Activated T-helper 1 cell treated with anti-CD3 and anti-CD28 coated beads, Interleukin-2, amount 50 U/mL, for 16 hours (primary cell): ENCODE measurements around the gene KRT6B.
"Not testable (repeated sequence)": the region's sequence is repeated elsewhere in the genome, so short reads cannot be mapped to it uniquely, and the experiment has no call there.

Experiments
- DNase-seq, 2 donors: peaks; one replicate each; pipeline ENCODE4 v3.0.0-alpha.2; 2020; ENCODE audit warnings: low read depth in 1 of 2, low spot score in 1 of 2

The KRT6B gene

GRCh38 chr12:52452101-52452500 lies at the start of gene KRT6B:
Gene KRT6B, minus strand, starts transcription at chr12:52452146. Its CDS starts 68 bp downstream, at chr12:52452078.
- DNase-seq: no peak

- no peak for DNase-seq
Measured at GRCh38 chr12:52501490-52501889, 49.5 kb upstream of the KRT6B start.

- not testable (repeated sequence) for DNase-seq
Measured at GRCh38 chr12:52500574-52500973, 48.6 kb upstream of the KRT6B start.

- no peak for DNase-seq
Measured at GRCh38 chr12:52499806-52500560, 48.0 kb upstream of the KRT6B start.

GRCh38 chr12:52498946-52499345 lies 47.0 kb upstream of the KRT6B start:
- no peak for DNase-seq

GRCh38 chr12:52497975-52498374 lies 46.0 kb upstream of the KRT6B start:
- DNase-seq: no peak

- no peak for DNase-seq
Measured at GRCh38 chr12:52496590-52497071, 44.7 kb upstream of the KRT6B start.

GRCh38 chr12:52496054-52496453 lies 44.1 kb upstream of the KRT6B start:
- no peak for DNase-seq

- no peak for DNase-seq
Measured at GRCh38 chr12:52495389-52495788, 43.4 kb upstream of the KRT6B start.

GRCh38 chr12:52494518-52494917 lies 42.6 kb upstream of the KRT6B start:
- DNase-seq: no peak

- DNase-seq: no peak
Measured at GRCh38 chr12:52494100-52494499, 42.2 kb upstream of the KRT6B start.

- DNase-seq: no peak
Measured at GRCh38 chr12:52493172-52493571, 41.2 kb upstream of the KRT6B start, which contains the start of gene KRT6A. Gene KRT6A, minus strand, starts transcription at chr12:52493257. Its CDS starts 69 bp downstream, at chr12:52493188.

- not testable (repeated sequence) for DNase-seq
Measured at GRCh38 chr12:52492405-52492804, 40.5 kb upstream of the KRT6B start.

- DNase-seq: not testable (repeated sequence)
Measured at GRCh38 chr12:52491495-52491894, 39.5 kb upstream of the KRT6B start.

- DNase-seq: no peak
Measured at GRCh38 chr12:52488736-52489135, 36.8 kb upstream of the KRT6B start.

- not testable (repeated sequence) for DNase-seq
Measured at GRCh38 chr12:52487744-52488443, 35.9 kb upstream of the KRT6B start.

GRCh38 chr12:52487211-52487610 lies 35.3 kb upstream of the KRT6B start:
- no peak for DNase-seq

GRCh38 chr12:52486166-52487105 lies 34.5 kb upstream of the KRT6B start:
- DNase-seq: no peak

- DNase-seq: no peak
Measured at GRCh38 chr12:52480073-52480472, 28.1 kb upstream of the KRT6B start.

GRCh38 chr12:52477651-52478050 lies 25.7 kb upstream of the KRT6B start:
- no peak for DNase-seq

- no peak for DNase-seq
Measured at GRCh38 chr12:52474212-52474611, 22.3 kb upstream of the KRT6B start.
